Nephron progenitor cell (in vitro differentiated cells): Measurements from ENCODE around the gene KRTAP10-2.
A peak's percentile ranks its signal among the peaks of the same experiment; 100 is the strongest.

Experiments
- DNase-seq: peaks from one replicate; pipeline ENCODE4 v3.0.0; 2021
- H3K27ac Mint-ChIP-seq: 2 replicates; pipeline ENCODE4 v1.8.0; 2021; ENCODE audit warnings: mild to moderate bottlenecking, moderate library complexity, mixed read lengths
- H3K27me3 Mint-ChIP-seq: 2 replicates; pipeline ENCODE4 v1.8.0; 2021; ENCODE audit warnings: mild to moderate bottlenecking, low read depth, mixed read lengths; ENCODE audit not compliant: poor library complexity
- H3K36me3 Mint-ChIP-seq: 2 replicates; pipeline ENCODE4 v1.8.0; 2021; ENCODE audit warnings: low read depth, mixed read lengths
- H3K4me1 Mint-ChIP-seq: 2 replicates; pipeline ENCODE4 v1.8.0; 2021; ENCODE audit warnings: mixed read lengths
- H3K4me3 Mint-ChIP-seq: 2 replicates; pipeline ENCODE4 v1.8.0; 2021; ENCODE audit warnings: mild to moderate bottlenecking, moderate library complexity, mixed read lengths
- H3K9me3 Mint-ChIP-seq: 2 replicates; pipeline ENCODE4 v1.8.0; 2021; ENCODE audit warnings: mild to moderate bottlenecking, moderate library complexity, mixed read lengths
- CTCF ChIP-seq: fragments of 200-600 bp; sonication (generic); IDR thresholded peaks from 2 replicates; pipeline ENCODE4 v1.5.0; 2021; ENCODE audit warnings: antibody characterized with exemption

KRTAP10-2 gene

GRCh38 chr21:44537930-44538911 is 13.1 kb downstream of the KRTAP10-2 start:
- Mint-ChIP-seq H3K4me3 (no peak overlapping the region), H3K4me1 (peaks cover 21% of the 10 kb centered on the region), H3K27me3 (peaks cover 2% of the 10 kb centered on the region), H3K27ac (no peak overlapping the region), H3K9me3 (no peaks in the 10 kb centered on the region), H3K36me3 (no peaks in the 10 kb centered on the region)
- TF ChIP-seq CTCF: no peak
- DNase-seq: no peak

DNA sequence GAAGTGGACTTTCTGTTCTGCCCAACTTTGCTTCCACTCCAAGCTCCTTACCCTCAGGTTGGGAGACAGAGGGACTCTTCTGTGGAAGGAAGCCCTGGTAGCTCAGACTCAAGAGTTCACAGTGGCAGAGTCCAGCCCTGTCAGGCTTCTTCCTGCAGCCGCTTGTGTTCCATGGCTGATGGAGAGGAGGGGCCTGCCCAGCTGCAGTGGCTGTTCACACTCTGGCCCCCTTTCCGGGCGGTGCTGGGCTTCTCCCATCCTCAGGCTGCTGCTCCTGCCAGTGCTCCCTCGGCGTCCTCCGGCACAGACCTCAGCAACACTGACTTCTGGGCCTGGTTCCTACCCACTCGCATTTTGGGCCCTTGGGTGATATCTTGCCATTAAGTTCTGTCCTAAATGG is 15.3 kb downstream of the KRTAP10-2 start:
- DNase-seq: no peak
- H3K36me3 Mint-ChIP-seq: no peaks in the 10 kb centered on the region
- peaks cover 19% of the 10 kb centered on the region for H3K4me1 Mint-ChIP-seq
- no peaks in the 10 kb centered on the region for H3K9me3 Mint-ChIP-seq
- no peak overlapping the region for H3K27ac Mint-ChIP-seq
- no peak overlapping the region for H3K4me3 Mint-ChIP-seq
- peaks cover 7% of the 10 kb centered on the region for H3K27me3 Mint-ChIP-seq
- TF ChIP-seq CTCF: no peak

DNA sequence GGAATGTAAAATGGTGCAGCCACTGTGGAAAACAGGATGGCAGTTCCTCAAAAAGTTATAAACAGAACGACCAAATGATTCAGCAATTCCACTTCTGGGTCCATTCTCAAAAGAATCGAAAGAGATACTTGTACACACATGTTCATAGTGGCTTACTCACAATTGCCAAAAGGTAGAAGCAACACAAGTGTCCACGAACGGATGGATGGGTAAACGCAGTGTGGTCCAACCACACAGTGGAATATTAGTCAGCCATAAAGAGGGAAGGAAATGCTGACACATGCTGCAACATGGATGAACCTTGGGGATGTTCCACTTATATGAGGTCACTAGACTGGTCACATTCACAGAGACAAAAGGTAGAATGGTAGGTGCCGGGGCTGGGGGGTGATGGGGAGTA is 16.6 kb downstream of the KRTAP10-2 start:
- H3K4me1 Mint-ChIP-seq: peaks cover 10% of the 10 kb centered on the region
- H3K36me3 Mint-ChIP-seq: no peaks in the 10 kb centered on the region
- no peak overlapping the region for H3K4me3 Mint-ChIP-seq
- peak overlapping the region; percentile 39 for H3K27ac Mint-ChIP-seq
- no peak for DNase-seq
- peaks cover 11% of the 10 kb centered on the region for H3K27me3 Mint-ChIP-seq
- TF ChIP-seq CTCF: no peak
- no peaks in the 10 kb centered on the region for H3K9me3 Mint-ChIP-seq

DNA sequence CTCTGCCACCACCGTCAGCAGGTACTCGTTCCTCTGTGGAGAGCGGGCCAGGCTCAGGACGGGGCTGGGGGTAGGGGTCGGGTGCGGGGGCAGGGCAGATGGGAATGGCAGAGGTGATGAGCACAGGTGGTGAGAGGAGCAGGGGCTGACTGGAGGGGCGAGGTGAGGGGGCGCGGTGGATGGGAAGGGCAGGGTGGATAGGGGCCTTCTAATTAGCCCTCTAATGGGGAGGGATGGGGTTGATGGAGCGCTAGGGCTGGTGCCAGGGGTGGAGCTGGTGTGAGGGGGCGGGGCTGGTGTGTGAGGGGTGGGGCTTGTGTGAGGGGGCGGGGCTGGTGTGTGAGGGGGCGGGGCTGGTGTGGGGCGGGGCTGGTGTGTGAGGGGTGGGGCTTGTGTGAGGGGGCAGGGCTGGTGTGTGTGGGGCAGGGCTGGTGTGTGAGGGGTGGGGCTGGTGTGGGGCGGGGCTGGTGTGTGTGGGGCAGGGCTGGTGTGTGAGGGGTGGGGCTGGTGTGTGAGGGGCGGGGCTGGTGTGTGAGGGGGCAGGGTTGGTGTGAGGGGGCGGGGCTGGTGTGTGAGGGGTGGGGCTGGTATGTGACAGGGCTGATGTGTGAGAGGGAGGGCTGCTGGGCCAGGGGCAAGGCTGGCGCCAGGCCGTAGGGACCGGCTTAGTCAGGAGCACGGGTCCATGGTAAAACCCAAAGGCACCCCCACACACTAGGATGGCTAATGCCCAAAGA is 17.2 kb downstream of the KRTAP10-2 start:
- Mint-ChIP-seq H3K9me3 (no peaks in the 10 kb centered on the region), H3K27ac (no peak overlapping the region), H3K27me3 (peaks cover 8% of the 10 kb centered on the region), H3K4me3 (no peak overlapping the region), H3K36me3 (no peaks in the 10 kb centered on the region), H3K4me1 (peaks cover 5% of the 10 kb centered on the region)
- no peak for DNase-seq
- no peak for TF ChIP-seq CTCF

DNA sequence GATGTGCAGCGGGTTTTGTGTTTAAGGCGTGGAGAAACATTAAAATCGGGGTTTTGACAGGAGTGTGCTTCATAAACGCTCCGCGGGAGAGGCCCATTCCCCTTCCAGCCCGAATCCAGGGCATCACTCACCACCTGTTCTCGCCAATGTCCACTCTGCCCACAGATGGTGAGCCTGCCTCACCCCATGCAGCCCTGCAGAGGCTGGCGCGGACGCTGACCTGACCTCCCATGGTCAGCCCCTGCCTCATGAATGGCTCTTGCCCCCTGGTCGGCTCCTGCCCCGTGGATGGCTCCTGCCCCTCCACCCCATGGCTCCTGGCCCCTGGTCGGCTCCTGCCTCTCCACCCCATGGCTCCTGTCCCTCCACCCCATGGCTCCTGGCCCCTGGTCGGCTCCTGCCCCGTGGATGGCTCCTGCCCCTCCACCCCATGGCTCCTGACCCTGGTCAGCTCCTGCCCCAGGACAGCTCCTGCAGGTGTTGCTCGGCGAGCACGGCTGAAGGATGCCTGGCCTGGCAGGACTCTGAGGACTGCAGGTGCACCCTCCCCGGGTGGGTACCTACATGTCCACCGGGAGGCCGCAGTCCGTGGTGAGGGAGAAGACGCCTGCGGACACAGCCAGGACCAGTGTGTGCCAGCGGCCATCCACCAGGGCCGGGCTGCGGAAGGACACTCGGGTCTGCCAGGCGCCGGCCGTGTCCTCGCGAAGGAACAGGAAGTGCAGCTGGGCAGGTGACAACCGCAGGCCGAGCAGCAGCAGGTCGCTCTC is 18.0 kb downstream of the KRTAP10-2 start:
- Mint-ChIP-seq H3K4me1 (no peaks in the 10 kb centered on the region), H3K27ac (no peak overlapping the region), H3K9me3 (no peaks in the 10 kb centered on the region), H3K36me3 (no peaks in the 10 kb centered on the region), H3K27me3 (peaks cover 8% of the 10 kb centered on the region), H3K4me3 (no peak overlapping the region)
- TF ChIP-seq CTCF: no peak
- DNase-seq: no peak
